ENCODE measurements around the gene DDC.

GRCh38 chr7:50591480-50592438 lies 26.6 kb upstream of the DDC start:
- TF ChIP-seq CTCF (IDR thresholded peaks at IDR 0.05 in 4 of 5, conservative IDR thresholded peaks at IDR 0.05 in 1 of 5) (no peak), POLR2A (IDR thresholded peaks at IDR 0.05) (no peak)
